ENCODE results near the gene TSPAN9. TPM values are rescaled to one million over a fixed set of nuclear protein-coding genes. Genes with fewer than 3 reads are reported as not detected.

TSPAN9 gene
- total RNA-seq, 4 donors from 2014 or later = 15.7 to 32.6 (median 26.2) TPM

GRCh38 chr12:3170423-3171194 is 93.4 kb downstream of the TSPAN9 start:
- no peaks in the 10 kb centered on the region for H3K36me3 ChIP-seq
- H3K27me3 ChIP-seq = no peaks in the 10 kb centered on the region
- no peak overlapping the region for H3K4me3 ChIP-seq
- TF ChIP-seq EP300 (IDR thresholded peaks at IDR 0.05) (no peak), CTCF (IDR thresholded peaks at IDR 0.05) (no peak), POLR2A (IDR thresholded peaks at IDR 0.05) (no peak)
- DNase-seq (ENCODE audit: low spot score in 2 of 2) = no peak
- H3K9me3 ChIP-seq = no peaks in the 10 kb centered on the region
- H3K4me1 ChIP-seq = peaks cover 0 to 8% (median 0%) of the 10 kb centered on the region in 4 donors
- no peak overlapping the region for H3K27ac ChIP-seq
- 81 to 84% methylated on average over 20 of the region's 20 CpGs for WGBS, 2 donors

GRCh38 chr12:3171195-3171591 is 94.0 kb downstream of the TSPAN9 start:
- Histone ChIP-seq H3K4me3 (no peak overlapping the region), H3K27me3 (no peaks in the 10 kb centered on the region), H3K27ac (no peak overlapping the region), H3K36me3 (no peaks in the 10 kb centered on the region), H3K9me3 (no peaks in the 10 kb centered on the region), H3K4me1 (peaks cover 0 to 8% (median 0%) of the 10 kb centered on the region in 4 donors)
- DNase-seq (ENCODE audit: low spot score in 2 of 2) = no peak
- 65 to 67% methylated on average over 4 of the region's 4 CpGs for WGBS, 2 donors
- TF ChIP-seq CTCF (IDR thresholded peaks at IDR 0.05) = no peak
- TF ChIP-seq EP300 (IDR thresholded peaks at IDR 0.05) = no peak
- TF ChIP-seq POLR2A (IDR thresholded peaks at IDR 0.05) = no peak

GRCh38 chr12:3172124-3173007 is 95.2 kb downstream of the TSPAN9 start:
- H3K27ac ChIP-seq = no peak overlapping the region
- H3K27me3 ChIP-seq = no peaks in the 10 kb centered on the region
- TF ChIP-seq EP300 (IDR thresholded peaks at IDR 0.05) (no peak), POLR2A (IDR thresholded peaks at IDR 0.05) (no peak), CTCF (IDR thresholded peaks at IDR 0.05) (no peak)
- H3K4me3 ChIP-seq = no peak overlapping the region
- 84 to 85% methylated on average over 34 to 42 of the region's 42 CpGs for WGBS, 2 donors
- H3K36me3 ChIP-seq = no peaks in the 10 kb centered on the region
- peaks cover 0 to 8% (median 0%) of the 10 kb centered on the region in 4 donors for H3K4me1 ChIP-seq
- no peaks in the 10 kb centered on the region for H3K9me3 ChIP-seq
- DNase-seq (ENCODE audit: low spot score in 2 of 2) = no peak

GRCh38 chr12:3173008-3173553 is 95.9 kb downstream of the TSPAN9 start:
- no peak for DNase-seq (ENCODE audit: low spot score in 2 of 2)
- H3K36me3 ChIP-seq = no peaks in the 10 kb centered on the region
- H3K27ac ChIP-seq = no peak overlapping the region
- no peak for TF ChIP-seq POLR2A (IDR thresholded peaks at IDR 0.05)
- TF ChIP-seq CTCF (IDR thresholded peaks at IDR 0.05) = no peak
- no peak for TF ChIP-seq EP300 (IDR thresholded peaks at IDR 0.05)
- peaks cover 0 to 7% (median 0%) of the 10 kb centered on the region in 4 donors for H3K4me1 ChIP-seq
- no peak overlapping the region for H3K4me3 ChIP-seq
- 90 to 94% methylated on average over 12 to 13 of the region's 14 CpGs for WGBS, 2 donors
- no peaks in the 10 kb centered on the region for H3K27me3 ChIP-seq
- no peaks in the 10 kb centered on the region for H3K9me3 ChIP-seq

Measured in tibial nerve (tissue), 4 donors.